K562 (cell line): ENCODE data around the gene PCDHB4.

Experiments used
- TCF7L2 ChIP-seq: fragments of 150-350 bp; IDR thresholded peaks from 2 replicates; pipeline ENCODE4 v1.6.1; 2016; ENCODE audit warnings: low read depth, mild to moderate bottlenecking, low read length, moderate library complexity
- TF ChIP-seq, protein P1 (sequence below), 3 experiments: IDR thresholded peaks in 2 of 3; conservative IDR thresholded peaks in 1 of 3; 2 replicates each; pipeline ENCODE4 v1.5.1; 2011 to 2012; ENCODE audit warnings: low read length in 3 of 3, mild to moderate bottlenecking in 3 of 3, control low read depth in 2 of 3, improper control_type of control experiment in 1 of 3, inconsistent platforms in 1 of 3, low read depth in 1 of 3, mixed read lengths in 1 of 3, moderate library complexity in 1 of 3; ENCODE audit not compliant: insufficient read depth in 2 of 3

DNA sequence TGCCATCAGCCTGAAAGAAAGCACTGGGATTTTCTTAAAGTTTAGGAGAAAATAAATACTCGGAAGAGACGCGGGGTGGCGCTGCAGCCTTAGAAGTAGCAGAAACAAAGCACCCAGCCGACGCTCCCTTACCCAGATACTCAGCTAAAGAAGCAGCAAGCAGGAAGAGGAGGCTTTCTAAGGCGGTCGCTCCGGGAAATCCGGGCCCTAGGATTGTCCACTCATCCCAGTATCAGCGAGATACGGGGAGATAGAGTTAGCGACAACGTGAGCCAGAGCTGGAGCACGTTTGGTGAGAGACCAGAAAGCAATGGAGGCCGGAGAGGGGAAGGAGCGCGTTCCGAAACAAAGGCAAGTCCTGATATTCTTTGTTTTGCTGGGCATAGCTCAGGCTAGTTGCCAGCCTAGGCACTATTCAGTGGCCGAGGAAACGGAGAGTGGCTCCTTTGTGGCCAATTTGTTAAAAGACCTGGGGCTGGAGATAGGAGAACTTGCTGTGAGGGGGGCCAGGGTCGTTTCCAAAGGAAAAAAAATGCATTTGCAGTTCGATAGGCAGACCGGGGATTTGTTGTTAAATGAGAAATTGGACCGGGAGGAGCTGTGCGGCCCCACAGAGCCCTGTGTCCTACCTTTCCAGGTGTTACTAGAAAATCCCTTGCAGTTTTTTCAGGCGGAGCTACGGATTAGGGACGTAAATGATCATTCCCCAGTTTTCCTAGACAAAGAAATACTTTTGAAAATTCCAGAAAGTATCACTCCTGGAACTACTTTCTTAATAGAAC lies 26.9 kb upstream of the PCDHB4 start, which contains the start of gene PCDHB2:
- no peak for TF ChIP-seq TCF7L2
- TF ChIP-seq, protein P1, sequence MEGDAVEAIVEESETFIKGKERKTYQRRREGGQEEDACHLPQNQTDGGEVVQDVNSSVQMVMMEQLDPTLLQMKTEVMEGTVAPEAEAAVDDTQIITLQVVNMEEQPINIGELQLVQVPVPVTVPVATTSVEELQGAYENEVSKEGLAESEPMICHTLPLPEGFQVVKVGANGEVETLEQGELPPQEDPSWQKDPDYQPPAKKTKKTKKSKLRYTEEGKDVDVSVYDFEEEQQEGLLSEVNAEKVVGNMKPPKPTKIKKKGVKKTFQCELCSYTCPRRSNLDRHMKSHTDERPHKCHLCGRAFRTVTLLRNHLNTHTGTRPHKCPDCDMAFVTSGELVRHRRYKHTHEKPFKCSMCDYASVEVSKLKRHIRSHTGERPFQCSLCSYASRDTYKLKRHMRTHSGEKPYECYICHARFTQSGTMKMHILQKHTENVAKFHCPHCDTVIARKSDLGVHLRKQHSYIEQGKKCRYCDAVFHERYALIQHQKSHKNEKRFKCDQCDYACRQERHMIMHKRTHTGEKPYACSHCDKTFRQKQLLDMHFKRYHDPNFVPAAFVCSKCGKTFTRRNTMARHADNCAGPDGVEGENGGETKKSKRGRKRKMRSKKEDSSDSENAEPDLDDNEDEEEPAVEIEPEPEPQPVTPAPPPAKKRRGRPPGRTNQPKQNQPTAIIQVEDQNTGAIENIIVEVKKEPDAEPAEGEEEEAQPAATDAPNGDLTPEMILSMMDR (IDR thresholded peaks at IDR 0.05 in 2 of 3, conservative IDR thresholded peaks at IDR 0.05 in 1 of 3; ENCODE audit: insufficient read depth in 2 of 3, low read depth in 1 of 3, low read length in 3 of 3): peak; percentile 48 to 65 (median 56)
